ENCODE results near the gene TSPAN13. TPM values are rescaled to one million over a fixed set of nuclear protein-coding genes. Genes with fewer than 3 reads are reported as not detected.
A peak's percentile ranks its signal among the peaks of the same experiment; 100 is the strongest.

TSPAN13 gene
- total and polyA plus RNA-seq, 8 donors = 3.6 to 74.5 (median 35.4) TPM

- no peak for DNase-seq
- TF ChIP-seq POLR2AphosphoS5 (IDR thresholded peaks at IDR 0.05) = peak in 1 of 3 donors; percentile 5
- TF ChIP-seq POLR2A (IDR thresholded peaks at IDR 0.05) = no peak
- intact Hi-C loops (cut with DNase I; ENCODE audit: low total_unique reads) = no loop called here
- H3K4me3 ChIP-seq = peak overlapping the region; percentile 29 to 43 (median 40)
- 32 to 59% (median 42%) methylated on average over 7 of the region's 7 CpGs for WGBS, 5 donors
- no peaks in the 10 kb centered on the region for H3K27me3 ChIP-seq
- peaks cover 0 to 16% (median 2%) of the 10 kb centered on the region in 4 donors for H3K4me1 ChIP-seq
- no peaks in the 10 kb centered on the region for H3K9me3 ChIP-seq
- peak overlapping the region; percentile 57 to 84 (median 79) for H3K27ac ChIP-seq
- H3K36me3 ChIP-seq = peaks cover 0 to 9% (median 0%) of the 10 kb centered on the region in 4 donors
These were observed 50.5 kb downstream of the TSPAN13 start for GRCh38 chr7:16803881-16804673.

DNA sequence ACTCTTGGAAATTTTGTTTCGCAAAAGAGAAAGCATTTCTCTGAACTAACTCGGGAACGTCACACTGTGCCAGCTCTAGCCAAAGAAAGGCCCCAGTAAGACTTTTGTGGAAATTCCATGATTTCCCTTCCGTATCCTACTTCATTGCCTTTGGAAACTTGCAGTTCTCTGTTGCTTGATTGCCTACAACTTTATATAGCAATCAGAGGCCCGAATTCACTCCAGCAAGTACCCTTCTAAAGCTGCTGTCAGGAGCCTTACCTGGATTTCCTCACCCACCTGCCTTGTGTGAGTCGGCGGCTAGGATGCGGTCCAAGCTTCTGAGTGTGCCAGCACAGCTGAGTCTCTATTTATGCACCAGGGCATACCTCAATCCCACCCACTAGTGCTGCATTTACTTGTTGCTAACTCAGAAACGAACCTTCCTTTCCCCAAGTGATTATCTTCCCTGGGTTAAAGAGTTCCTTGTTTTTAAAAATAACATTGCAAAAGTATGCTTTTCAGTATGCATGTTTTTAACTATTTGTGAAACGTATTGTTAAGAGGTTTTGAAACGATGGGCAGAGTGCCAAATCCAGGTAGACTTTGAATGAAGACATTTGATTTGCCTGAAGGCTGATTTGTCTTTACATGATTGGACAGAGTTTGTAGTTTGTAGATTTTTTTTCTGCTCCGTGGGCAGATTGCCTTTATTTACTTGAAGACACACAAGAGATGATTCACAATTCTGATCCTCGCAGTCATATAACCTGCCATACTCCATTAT is 51.3 kb downstream of the TSPAN13 start, which contains the start of gene AGR2:
AGR2 (minus strand) TSS at position 326 of the 766 bp plus-strand sequence. CDS start 3,203 bp downstream, outside the sequence.
- Histone ChIP-seq H3K4me1 (peaks cover 0 to 11% (median 4%) of the 10 kb centered on the region in 4 donors), H3K36me3 (peaks cover 0 to 7% (median 0%) of the 10 kb centered on the region in 4 donors), H3K4me3 (peak within 1 kb of the TSS; percentile 29 to 43 (median 40)), H3K27ac (peak within 1 kb of the TSS; percentile 57 to 84 (median 79)), H3K9me3 (no peaks in the 10 kb centered on the region), H3K27me3 (no peaks in the 10 kb centered on the region)
- DNase-seq = peak; percentile 86 to 89
- TF ChIP-seq POLR2A (IDR thresholded peaks at IDR 0.05) = peak in 1 of 4 donors; percentile 68
- TF ChIP-seq, protein P1, sequence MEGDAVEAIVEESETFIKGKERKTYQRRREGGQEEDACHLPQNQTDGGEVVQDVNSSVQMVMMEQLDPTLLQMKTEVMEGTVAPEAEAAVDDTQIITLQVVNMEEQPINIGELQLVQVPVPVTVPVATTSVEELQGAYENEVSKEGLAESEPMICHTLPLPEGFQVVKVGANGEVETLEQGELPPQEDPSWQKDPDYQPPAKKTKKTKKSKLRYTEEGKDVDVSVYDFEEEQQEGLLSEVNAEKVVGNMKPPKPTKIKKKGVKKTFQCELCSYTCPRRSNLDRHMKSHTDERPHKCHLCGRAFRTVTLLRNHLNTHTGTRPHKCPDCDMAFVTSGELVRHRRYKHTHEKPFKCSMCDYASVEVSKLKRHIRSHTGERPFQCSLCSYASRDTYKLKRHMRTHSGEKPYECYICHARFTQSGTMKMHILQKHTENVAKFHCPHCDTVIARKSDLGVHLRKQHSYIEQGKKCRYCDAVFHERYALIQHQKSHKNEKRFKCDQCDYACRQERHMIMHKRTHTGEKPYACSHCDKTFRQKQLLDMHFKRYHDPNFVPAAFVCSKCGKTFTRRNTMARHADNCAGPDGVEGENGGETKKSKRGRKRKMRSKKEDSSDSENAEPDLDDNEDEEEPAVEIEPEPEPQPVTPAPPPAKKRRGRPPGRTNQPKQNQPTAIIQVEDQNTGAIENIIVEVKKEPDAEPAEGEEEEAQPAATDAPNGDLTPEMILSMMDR (IDR thresholded peaks at IDR 0.05) = no peak
- no peak for TF ChIP-seq EP300 (IDR thresholded peaks at IDR 0.05)
- TF ChIP-seq POLR2AphosphoS5 (IDR thresholded peaks at IDR 0.05) = peak in 2 of 3 donors; percentile 95 to 96
- intact Hi-C loops (cut with DNase I; ENCODE audit: low total_unique reads) = no loop called here
- WGBS, 5 donors = 27 to 48% (median 38%) methylated on average over 13 of the region's 13 CpGs

DNA sequence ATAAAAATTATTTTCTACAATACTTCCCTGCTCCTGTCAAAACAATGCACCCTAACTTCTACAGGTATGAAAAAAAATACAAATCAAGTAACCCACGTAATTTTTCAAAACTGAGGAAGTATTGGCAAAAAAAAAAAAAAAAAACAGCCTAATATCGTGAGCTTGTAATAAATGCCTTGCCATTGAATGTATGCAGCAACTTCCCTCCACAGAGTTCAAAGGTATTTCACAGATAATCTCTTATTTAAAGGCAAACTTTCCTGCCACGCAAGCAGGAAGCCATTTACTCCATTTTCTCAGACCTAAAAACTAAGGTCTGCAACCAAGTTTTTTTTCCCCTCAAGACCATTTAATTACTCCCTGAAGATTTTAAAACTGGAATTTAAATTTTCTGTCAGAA is 51.9 kb downstream of the TSPAN13 start:
- Histone ChIP-seq H3K36me3 (peaks cover 0 to 3% (median 0%) of the 10 kb centered on the region in 4 donors), H3K9me3 (no peaks in the 10 kb centered on the region), H3K4me1 (peaks cover 0 to 7% (median 4%) of the 10 kb centered on the region in 4 donors), H3K4me3 (no peak overlapping the region), H3K27me3 (no peaks in the 10 kb centered on the region), H3K27ac (peak overlapping the region in 3 of 5 donors; percentile 68 to 84 (median 79))
- intact Hi-C loops (cut with DNase I; ENCODE audit: low total_unique reads) = no loop called here
- TF ChIP-seq POLR2AphosphoS5 (IDR thresholded peaks at IDR 0.05) = no peak
- no peak for TF ChIP-seq POLR2A (IDR thresholded peaks at IDR 0.05)
- TF ChIP-seq EP300 (IDR thresholded peaks at IDR 0.05) = no peak
- TF ChIP-seq, protein P1 (IDR thresholded peaks at IDR 0.05) = no peak
- no peak for DNase-seq
- 27 to 42% (median 35%) methylated on average over 3 of the region's 3 CpGs for WGBS, 5 donors

GRCh38 chr7:16810112-16810511 is 56.6 kb downstream of the TSPAN13 start:
- intact Hi-C loops (cut with DNase I; ENCODE audit: low total_unique reads) = no loop called here
- Histone ChIP-seq H3K4me1 (peaks cover 0 to 11% (median 7%) of the 10 kb centered on the region in 4 donors), H3K27me3 (no peaks in the 10 kb centered on the region), H3K9me3 (no peaks in the 10 kb centered on the region), H3K36me3 (no peaks in the 10 kb centered on the region), H3K27ac (peak overlapping the region in 2 of 5 donors; percentile 28 to 77), H3K4me3 (no peak overlapping the region)
- TF ChIP-seq POLR2A (IDR thresholded peaks at IDR 0.05) (no peak), EP300 (IDR thresholded peaks at IDR 0.05) (no peak), POLR2AphosphoS5 (IDR thresholded peaks at IDR 0.05) (peak in 1 of 3 donors; percentile 48)
- TF ChIP-seq, protein P1 (IDR thresholded peaks at IDR 0.05) = no peak
- WGBS, 5 donors = 26 to 42% (median 34%) methylated on average over 2 of the region's 2 CpGs
- DNase-seq = no peak

All from stomach (tissue), 9 donors.